Bone marrow (tissue), 2 donors: Measurements from ENCODE around the gene NPIPA1.
"Not testable (repeated sequence)": the region's sequence is repeated elsewhere in the genome, so short reads cannot be mapped to it uniquely, and the experiment has no call there.

Experiments used
- DNase-seq, 2 donors: peaks; one replicate each; lab custom pipeline; 2025; lab: John Stamatoyannopoulos, UW

The NPIPA1 gene

GRCh38 chr16:14937143-14937542, at the start of gene NPIPA1:
Gene NPIPA1 (plus strand): TSS chr16:14937443. CDS start chr16:14937443, 0 bp downstream.
- not testable (repeated sequence) for DNase-seq

GRCh38 chr16:14892111-14892510, 45.1 kb upstream of the NPIPA1 start:
- DNase-seq: not testable (repeated sequence)

DNA sequence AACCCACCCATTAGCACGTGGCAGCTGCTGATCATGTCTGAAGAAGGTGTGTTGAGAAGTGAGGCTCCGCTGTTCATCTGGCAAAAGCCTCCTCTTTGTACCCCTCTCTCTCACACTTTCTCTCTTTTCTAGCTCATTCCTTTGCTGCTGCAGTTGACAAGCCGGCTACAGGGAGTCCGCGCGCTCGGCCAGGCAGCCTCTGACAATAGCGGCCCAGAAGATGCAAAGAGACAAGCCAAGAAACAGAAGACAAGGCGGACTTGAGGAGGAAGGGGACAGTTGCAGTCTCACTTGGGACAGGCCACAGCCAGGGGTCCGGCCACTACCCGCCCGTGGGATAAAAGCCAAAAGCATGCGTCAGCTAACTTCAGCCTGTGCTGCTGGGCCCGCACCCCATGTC, 41.9 kb upstream of the NPIPA1 start:
- not testable (repeated sequence) for DNase-seq

GRCh38 chr16:14896023-14896422, 41.2 kb upstream of the NPIPA1 start:
- not testable (repeated sequence) for DNase-seq

- not testable (repeated sequence) for DNase-seq
These were observed 40.1 kb upstream of the NPIPA1 start for GRCh38 chr16:14897006-14897664.

DNA sequence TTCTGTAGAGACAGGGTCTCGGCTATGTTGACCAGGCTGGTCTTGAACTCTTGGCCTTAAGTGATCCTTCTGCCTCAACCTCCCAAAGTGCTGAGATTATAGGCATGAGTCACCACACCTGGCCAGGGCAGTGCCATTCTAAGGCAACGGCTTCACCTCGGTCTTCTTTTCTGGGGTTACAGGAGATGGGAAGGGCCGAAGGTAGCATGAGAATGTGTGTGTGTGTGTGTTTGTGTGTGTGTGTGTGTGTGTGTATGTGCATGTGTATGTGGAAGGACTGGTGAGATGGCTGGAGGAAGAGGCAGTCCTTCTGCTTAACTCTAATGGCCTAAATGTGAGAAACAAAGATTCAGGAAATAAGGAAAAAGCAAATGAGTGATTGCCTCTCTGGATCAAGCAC, 39.1 kb upstream of the NPIPA1 start:
- not testable (repeated sequence) for DNase-seq

- not testable (repeated sequence) for DNase-seq
These were observed 33.9 kb upstream of the NPIPA1 start for GRCh38 chr16:14903191-14903957.

- not testable (repeated sequence) for DNase-seq
These were observed 27.5 kb upstream of the NPIPA1 start for GRCh38 chr16:14909744-14910143.

GRCh38 chr16:14910833-14911629, 26.2 kb upstream of the NPIPA1 start:
- not testable (repeated sequence) for DNase-seq

DNA sequence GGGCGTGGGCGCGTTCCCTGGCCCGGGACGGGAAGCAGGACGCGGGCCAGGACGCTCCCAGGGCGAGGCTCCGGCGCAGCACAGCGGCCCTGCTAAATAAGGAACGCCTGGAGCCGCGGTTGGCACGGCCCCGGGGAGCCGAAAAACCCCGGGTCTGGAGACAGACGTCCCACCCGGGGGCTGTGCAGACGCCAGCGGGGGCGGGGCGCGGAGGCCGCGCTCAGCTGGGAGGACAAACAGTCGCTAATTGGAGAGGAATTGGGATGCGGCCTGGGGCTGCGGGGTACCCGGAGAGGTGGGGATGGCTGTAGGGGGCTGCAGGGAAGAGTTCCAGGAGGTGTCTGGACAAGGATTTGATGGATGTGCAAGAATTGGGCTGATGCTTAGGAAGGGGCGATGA, 25.3 kb upstream of the NPIPA1 start:
- DNase-seq: not testable (repeated sequence)

- not testable (repeated sequence) for DNase-seq
These were observed 24.7 kb upstream of the NPIPA1 start for GRCh38 chr16:14912588-14912987.

DNA sequence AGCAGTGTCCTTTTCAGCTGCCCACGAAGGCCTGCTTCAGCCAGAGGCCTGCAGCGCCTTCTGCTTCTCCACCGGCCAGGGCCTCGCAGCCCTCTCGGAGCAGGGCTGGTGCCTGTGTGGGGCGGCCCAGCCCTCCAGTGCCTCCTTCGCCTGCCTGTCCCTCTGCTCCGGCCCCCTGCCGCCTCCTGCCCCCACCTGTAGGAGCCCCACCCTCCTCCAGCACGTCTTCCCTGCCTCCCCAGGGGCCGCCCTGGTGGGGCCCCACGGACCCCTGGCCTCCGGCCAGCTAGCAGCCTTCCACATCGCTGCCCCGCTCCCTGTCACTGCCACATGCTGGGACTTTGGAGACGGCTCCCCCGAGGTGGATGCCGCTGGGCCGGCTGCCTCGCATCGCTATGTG, 18.7 kb upstream of the NPIPA1 start:
- DNase-seq: not testable (repeated sequence)

DNA sequence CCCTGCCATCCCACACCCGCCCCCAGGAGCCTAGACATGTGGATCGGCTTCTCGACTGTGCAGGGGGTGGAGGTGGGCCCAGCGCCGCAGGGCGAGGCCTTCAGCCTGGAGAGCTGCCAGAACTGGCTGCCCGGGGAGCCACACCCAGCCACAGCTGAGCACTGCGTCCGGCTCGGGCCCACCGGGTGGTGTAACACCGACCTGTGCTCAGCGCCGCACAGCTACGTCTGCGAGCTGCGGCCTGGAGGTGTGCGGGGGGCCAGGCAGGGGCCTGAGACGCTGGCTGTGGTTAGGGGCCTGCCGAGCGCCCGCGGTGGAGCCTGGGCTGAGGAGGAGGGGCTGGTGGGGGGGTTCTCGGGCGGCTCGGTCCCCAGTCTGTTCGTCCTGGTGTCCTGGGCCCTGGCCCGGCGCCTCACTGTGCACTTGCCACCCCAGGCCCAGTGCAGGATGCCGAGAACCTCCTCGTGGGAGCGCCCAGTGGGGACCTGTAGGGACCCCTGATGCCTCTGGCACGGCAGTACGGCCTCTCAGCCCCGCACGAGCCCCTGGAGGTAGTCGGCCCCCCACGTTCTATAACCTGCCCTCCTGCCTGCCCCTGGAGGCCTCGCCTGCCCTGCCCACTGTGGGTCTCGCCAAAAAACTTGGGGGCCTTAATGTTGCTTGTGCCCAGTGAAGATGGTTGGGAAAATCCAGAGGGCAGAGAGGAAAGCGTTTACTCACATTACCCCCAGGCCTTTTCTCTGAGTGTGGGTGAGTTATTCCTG, 17.2 kb upstream of the NPIPA1 start:
- DNase-seq: not testable (repeated sequence)

- DNase-seq: not testable (repeated sequence)
These were observed 15.0 kb upstream of the NPIPA1 start for GRCh38 chr16:14922285-14922684.

DNA sequence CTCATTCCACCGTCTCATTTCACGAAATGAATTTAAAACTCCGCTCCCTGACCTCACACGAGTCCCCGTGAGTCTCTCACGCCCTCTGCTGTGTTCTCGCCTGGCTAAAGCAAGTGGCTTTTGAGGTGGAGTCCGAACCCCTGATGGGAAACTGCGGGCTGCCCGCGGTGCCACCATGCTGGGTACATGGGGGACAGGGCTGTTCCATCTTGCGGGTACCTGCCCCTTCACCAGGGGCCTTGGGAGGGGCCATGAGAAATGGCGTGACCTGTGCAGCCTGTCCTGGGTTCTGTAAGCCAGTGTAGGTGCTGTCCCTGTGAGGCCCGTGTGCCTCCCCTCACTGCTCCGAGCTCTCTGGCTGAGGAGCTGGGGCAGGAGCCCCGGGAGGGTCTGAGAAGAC, 14.3 kb upstream of the NPIPA1 start:
- DNase-seq: not testable (repeated sequence)

DNA sequence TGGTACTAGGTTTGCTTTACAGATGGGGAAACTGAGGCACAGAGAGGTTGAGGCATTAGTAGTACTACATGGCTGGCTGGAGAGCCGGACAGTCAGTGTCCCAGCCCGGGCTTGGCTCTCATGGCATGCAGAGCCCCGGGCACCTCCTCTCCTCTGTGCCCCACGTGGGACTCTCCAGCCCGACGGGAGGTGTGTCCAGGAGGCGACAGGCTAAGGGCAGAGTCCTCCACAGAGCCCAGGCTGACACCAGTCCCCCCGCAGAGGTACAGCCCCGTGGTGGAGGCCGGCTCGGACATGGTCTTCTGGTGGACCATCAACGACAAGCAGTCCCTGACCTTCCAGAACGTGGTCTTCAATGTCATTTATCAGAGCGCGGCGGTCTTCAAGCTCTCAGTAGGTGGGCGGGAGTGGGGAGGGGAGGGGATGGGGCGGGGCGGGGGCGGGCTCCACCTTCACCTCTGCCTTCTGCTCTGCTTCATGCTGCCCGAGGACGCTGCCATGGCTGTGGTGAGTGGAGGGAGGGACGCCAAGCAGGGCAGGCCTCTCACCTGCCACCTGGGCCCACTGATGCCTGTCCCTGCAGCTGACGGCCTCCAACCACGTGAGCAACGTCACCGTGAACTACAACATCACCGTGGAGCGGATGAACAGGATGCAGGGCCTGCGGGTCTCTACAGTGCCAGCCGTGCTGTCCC, 13.7 kb upstream of the NPIPA1 start:
- DNase-seq: not testable (repeated sequence)

DNA sequence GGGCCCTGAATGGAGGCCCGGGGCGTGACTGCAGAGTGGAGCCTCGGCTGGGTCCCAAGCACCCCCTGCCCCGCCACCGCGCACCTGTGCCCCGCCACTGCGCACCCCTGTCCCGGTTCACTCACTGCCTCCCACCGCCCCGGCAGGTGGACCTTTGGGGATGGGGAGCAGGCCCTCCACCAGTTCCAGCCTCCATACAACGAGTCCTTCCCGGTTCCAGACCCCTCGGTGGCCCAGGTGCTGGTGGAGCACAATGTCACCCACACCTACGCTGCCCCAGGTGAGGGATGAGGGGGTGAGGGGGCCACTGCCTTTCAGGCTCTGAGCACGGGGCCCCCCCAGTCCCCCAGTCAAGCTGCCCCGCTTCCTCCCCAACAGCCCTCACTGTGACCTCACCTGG, 12.9 kb upstream of the NPIPA1 start:
- DNase-seq: not testable (repeated sequence)

- DNase-seq: not testable (repeated sequence)
These were observed 12.3 kb upstream of the NPIPA1 start for GRCh38 chr16:14924982-14925381.

DNA sequence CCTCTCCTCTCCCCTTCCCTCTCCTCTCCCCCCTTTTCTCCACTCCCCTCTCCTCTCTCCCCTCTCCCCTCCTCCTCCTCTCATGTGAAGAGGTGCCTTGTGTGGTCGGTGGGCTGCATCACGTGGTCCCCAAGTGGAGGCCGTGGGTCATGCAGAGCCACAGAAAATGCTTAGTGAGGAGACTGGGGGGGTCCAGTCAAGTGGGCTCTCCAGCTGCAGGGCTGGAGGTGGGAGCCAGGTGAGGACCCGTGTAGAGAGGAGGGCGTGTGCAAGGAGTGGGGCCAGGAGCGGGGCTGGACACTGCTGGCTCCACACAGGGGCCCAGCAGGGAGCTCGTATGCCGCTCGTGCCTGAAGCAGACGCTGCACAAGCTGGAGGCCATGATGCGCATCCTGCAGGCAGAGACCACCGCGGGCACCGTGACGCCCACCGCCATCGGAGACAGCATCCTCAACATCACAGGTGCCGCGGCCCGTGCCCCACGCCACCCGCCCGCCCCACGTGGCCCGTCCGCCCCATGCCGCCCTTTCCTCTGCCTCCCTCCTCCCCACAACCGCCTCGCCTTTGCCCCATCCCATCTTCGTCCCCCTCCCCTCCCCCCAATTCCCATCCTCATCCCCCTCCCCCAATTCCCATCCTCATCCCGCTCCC, 9.1 kb upstream of the NPIPA1 start:
- not testable (repeated sequence) for DNase-seq

DNA sequence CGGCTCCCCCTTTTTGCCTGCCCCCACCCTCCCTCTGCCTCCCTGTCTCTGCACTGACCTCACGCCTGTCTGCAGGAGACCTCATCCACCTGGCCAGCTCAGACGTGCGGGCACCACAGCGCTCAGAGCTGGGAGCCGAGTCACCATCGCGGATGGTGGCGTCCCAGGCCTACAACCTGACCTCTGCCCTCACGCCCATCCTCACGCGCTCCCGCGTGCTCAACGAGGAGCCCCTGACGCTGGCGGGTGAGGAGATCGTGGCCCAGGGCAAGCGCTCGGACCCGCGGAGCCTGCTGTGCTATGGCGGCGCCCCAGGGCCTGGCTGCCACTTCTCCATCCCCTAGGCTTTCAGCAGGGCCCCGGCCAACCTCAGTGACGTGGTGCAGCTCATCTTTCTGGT, 8.1 kb upstream of the NPIPA1 start:
- not testable (repeated sequence) for DNase-seq
